Iris pigment epithelial cell (primary cell): ENCODE results near the gene RNF2.
"Not testable (repeated sequence)": the region's sequence is repeated elsewhere in the genome, so short reads cannot be mapped to it uniquely, and the experiment has no call there.

Experiments used
- DNase-seq: peaks from one replicate; pipeline ENCODE4 v3.0.0-alpha.2; 2011; ENCODE audit warnings: low read depth

The RNF2 gene

GRCh38 chr1:185044981-185045813 lies at the start of gene RNF2:
Gene RNF2 (plus strand): TSS chr1:185045558. CDS start chr1:185087554, 41,996 bp downstream.
- peak; percentile 79 for DNase-seq

DNA sequence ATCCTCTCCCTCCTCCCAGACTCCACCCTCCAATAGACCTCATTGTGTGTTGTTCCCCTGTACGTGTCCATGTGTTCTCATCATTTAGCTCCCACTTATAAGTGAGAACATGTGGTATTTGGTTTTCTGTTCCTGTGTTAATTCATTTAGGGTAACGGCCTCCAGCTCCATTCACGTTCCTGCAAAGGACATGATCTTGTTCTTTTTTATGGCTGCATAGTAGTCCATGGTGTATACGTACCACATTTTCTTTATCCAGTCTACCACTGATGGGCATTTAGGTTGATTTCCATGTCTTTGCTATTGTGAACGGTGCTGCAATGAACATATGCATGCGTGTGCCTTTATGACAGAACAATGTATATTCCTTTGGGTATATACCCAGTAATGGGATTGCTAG lies 45.4 kb upstream of the RNF2 start:
- not testable (repeated sequence) for DNase-seq

GRCh38 chr1:185001312-185001880 lies 44.0 kb upstream of the RNF2 start:
- not testable (repeated sequence) for DNase-seq

DNA sequence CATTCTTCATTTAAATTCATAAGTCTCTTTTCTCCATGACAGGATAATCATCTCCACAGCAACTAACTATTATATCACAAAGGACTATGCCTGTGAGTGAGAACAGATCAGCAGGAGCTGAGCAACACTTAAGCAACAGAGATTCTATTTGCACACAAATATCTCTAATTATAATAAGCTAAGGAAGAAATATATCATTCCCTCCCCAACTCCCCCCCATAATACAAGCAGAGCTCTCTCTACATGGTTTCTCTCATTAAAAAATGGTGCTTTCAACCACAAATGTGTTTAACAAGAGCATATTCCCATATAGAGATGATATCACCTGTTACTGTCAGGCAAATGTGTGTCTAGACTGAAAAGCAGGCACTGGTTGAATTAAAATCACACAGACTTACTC lies 36.5 kb upstream of the RNF2 start:
- DNase-seq = no peak

DNA sequence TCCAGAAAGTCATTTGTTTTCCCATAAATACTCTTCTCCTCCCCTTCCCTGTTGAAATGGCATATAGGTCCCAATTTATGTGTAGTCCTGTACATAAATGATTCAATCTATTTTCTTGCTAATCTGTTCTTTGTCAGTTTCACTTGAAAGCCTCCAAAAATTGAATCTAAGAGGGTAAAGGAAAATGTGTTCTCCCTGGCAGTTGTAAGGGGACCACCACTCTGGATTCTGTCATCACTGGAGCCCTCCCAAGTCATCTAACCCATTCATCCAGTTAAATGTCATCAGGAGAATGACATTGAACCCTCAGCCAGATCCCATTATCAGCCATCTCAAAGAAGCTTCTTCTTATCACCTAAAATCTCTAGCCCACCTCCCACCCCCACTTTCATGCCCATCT lies 35.0 kb upstream of the RNF2 start:
- DNase-seq = no peak

GRCh38 chr1:185014941-185015340 lies 30.4 kb upstream of the RNF2 start:
- no peak for DNase-seq

DNA sequence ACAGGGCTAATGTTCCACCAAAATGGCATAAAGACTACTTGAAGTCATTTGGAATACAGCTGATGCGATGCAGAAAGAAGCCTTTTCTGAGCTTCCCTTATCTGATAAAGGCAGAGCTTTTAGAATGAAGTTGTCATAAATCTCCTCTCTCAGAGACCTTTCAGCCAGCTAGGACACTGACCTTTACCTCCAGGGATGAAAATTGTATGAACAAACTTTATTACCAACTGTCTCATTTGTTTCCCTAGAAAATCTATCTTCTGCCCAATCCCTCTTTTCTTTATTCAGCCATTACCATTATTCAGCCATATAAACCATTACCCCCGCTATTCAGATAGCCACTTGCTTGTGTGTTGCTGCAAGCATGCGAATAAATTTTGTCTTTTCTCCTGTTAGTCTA lies 29.7 kb upstream of the RNF2 start:
- DNase-seq = no peak

GRCh38 chr1:185016880-185017279 lies 28.5 kb upstream of the RNF2 start:
- DNase-seq = peak; percentile 3

GRCh38 chr1:185017338-185017737 lies 28.0 kb upstream of the RNF2 start:
- peak; percentile 97 for DNase-seq

DNA sequence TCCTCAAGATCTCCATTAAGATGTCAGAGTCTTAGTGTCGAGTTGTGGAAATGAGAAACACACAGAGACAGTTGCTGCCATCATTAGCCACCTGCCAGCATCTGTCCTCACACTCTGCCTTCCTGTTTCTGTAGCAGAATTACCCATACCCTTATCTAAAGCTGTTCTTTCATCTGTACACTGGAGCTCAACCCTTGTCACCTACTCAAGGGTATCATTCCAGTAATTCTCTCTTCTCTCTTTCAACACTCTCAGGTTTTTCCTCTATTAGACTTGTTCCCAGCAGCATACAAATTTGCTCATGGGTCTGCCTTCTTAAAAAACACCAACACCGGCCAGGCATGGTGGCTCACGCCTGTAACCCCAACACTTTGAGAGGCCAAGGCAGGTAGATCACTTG lies 27.4 kb upstream of the RNF2 start:
- DNase-seq = no peak

DNA sequence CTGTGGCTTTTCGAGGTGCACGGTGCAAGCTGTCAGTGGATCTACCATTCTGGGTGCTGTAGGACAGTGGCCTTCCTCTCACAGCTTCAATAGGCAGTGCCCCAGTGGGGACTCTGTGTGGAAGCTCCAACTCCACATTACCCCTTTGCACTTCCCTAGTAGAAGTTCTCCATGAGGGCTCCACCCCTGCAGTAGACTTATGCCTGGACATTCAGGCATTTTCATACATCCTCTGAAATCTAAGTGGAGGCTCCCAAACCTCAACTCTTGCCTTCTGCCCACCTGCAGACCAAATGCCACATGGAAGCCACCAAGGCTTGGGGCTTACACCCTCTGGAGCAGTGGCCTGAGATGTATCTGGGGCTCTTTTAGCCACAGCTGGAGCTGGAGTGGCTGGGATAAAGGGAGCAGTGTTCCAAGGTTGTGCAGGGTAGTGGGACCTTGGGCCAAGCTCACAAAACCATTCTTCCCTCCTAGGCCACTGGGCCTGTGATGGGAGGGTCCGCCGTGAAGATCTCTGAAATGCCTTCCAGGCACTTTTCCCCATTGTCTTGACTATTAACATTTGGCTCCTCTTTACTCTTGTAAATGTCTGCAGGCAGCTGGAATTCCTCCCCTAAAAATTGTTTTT lies 18.0 kb upstream of the RNF2 start:
- no peak for DNase-seq

GRCh38 chr1:185033686-185034085 lies 11.7 kb upstream of the RNF2 start:
- no peak for DNase-seq

- DNase-seq = no peak
Observed at GRCh38 chr1:185035258-185035657, 10.1 kb upstream of the RNF2 start.

DNA sequence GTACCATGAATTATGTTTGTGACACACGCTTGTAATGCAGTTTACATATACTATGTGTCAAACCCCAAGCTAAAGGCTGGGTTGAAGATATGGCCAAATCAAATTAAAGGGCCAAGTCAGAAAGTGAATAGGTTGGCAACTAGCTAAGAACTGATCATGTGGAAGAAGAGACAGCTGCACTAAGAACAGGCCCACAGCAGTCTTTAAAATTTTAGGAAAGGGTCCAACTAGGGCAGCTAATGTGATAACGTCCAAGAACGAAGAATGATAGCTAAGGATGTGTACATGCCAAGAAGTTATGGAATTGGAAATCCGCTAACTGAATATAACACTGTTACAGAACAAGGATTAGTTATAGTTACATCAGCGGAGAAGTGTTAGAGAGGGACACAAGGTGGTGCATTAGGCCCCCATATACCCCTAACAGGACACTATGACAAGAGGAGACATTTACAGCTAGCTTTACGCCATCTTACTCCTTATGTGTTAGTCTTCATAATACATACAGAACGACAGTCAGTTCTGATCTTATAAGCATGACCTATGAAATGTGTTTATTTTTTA lies 6.5 kb upstream of the RNF2 start:
- DNase-seq = no peak

GRCh38 chr1:185039726-185040407 lies 5.5 kb upstream of the RNF2 start:
- no peak for DNase-seq

DNA sequence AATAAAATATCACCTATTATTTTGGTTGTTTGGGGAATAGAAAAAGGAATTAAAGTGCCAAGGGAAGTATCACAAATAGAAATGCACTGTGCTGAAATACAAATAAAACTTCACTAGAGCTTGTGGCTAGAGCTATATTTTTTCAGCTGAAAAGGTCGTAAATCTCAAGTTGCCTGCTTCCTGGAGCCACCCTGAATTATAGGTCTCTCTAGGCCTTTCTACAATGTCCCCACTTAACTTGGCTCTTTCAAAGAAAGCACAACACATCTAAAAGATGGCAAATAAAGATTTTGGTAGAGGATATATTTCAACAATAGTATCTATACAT lies 5.0 kb upstream of the RNF2 start:
- DNase-seq = no peak

GRCh38 chr1:185041742-185042141 lies 3.6 kb upstream of the RNF2 start:
- no peak for DNase-seq

DNA sequence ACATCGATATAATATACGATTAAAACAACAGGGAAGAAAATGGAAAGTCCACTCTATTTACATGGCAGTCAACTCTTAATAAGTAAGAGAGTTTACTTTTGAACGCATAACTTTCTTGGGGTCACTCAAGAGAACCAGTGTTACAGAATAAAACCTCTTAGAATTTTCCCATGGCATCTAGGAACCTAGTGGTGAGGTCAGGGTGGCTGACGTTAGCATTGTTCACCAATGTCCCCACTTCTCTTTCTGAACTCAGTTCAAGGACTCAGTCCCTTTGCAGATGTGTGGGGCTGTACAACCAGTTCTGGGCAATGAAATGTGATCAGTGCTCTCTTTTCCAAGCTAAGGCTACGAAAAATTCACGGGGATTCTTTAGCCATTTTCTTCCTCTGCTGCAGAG lies 2.6 kb upstream of the RNF2 start:
- no peak for DNase-seq

- no peak for DNase-seq
Observed at GRCh38 chr1:185044387-185044786, 971 bp upstream of the RNF2 start.

GRCh38 chr1:185045814-185046492 lies 595 bp downstream of the RNF2 start:
- DNase-seq = peak; percentile 45

DNA sequence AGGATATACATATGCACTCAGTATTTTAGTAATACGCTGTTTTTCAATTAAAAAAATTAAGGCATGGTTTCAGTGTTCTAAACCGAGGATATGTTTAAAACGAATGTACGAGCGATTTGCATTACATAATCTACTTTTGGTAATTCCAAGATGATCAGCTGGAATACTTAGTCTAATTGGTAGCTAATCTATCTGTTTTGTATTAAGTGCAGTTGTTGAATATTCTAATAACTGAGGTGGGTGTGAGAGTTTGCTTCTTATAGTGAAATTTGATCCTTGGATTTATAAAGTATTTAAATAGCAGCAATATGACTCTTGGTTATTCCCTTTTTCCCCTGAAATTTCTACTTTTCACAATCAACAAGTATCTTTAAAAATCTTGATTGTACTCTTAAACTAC lies 1.3 kb downstream of the RNF2 start:
- DNase-seq = peak; percentile 6

DNA sequence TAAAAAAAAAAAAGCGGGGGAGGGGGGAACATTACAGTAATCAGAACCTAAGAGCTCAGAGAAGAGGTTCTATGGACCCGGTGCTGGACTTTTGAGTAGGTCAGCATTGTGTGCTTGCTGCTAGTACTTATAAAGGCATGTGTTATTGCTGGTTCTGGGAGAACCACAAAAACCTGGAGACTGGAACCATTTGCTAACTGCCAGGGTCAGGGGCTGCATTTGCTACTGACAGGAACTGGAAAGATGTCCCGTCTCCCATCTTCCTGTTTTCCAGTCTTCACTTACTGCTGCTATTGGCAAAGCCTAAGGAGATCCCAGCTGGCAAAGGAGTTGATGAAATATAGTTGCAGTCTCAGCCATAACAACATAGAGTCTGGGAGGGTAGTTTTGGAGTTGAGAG lies 4.3 kb downstream of the RNF2 start:
- DNase-seq = no peak
